Muscle of arm (tissue), 12 donors: Measurements from ENCODE around the gene GAPDH. TPM values are rescaled to one million over a fixed set of nuclear protein-coding genes. Genes with fewer than 3 reads are reported as not detected.
A peak's percentile ranks its signal among the peaks of the same experiment; 100 is the strongest.

Experiments used
- DNase-seq: peaks from one replicate; pipeline ENCODE4 v3.0.0-alpha.2; 2013
- polyA plus RNA-seq, 12 donors: library from polyadenylated mRNA; unstranded; fragments of 120-200 nt; gene quantifications; one replicate each; pipeline ENCODE4 v1.2.1, GENCODE V29; 2013; ENCODE audit not compliant: insufficient read length in 12 of 12

The GAPDH gene
- polyA plus RNA-seq, 12 donors = 984 to 5,913 (median 3,885) TPM

DNA sequence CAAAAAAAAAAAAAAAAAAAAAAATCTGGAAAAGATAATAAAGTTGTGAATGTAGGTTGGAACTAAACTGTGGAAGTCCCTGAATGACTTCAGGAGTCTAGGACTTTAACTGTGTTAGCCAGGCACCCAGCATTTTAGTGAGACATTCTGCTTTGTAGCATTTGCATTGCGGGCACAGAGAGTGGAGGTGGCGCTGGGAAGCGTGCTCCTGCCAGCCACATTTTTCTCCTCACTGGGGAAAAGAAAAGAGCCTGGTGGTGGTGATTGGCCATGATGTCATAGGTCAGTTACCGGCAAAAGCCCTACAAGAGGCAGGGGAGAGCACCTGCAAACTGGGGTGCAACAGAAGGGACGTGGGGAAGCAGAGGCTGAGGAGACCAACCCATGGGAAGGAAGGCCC, 9.7 kb upstream of the GAPDH start:
- no peak for DNase-seq

DNA sequence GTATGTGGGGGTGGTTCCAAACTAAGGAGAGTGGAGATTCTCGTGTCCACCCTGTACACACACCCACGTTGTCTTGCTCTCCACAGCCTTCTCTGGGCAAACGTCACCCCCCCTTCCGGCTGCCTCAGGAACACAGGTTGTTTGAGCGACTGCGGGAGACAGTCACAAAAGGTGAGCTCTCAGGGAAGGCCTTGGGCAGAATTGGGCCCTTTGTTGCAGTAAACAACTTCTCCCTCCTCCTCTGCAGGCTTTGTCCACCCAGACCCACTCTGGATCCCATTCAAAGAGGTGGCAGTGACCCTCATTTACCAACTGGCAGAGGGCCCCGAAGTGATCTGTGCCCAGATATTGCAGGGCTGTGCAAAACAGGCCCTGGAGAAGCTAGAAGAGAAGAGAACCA, 8.1 kb upstream of the GAPDH start:
- DNase-seq = no peak

DNA sequence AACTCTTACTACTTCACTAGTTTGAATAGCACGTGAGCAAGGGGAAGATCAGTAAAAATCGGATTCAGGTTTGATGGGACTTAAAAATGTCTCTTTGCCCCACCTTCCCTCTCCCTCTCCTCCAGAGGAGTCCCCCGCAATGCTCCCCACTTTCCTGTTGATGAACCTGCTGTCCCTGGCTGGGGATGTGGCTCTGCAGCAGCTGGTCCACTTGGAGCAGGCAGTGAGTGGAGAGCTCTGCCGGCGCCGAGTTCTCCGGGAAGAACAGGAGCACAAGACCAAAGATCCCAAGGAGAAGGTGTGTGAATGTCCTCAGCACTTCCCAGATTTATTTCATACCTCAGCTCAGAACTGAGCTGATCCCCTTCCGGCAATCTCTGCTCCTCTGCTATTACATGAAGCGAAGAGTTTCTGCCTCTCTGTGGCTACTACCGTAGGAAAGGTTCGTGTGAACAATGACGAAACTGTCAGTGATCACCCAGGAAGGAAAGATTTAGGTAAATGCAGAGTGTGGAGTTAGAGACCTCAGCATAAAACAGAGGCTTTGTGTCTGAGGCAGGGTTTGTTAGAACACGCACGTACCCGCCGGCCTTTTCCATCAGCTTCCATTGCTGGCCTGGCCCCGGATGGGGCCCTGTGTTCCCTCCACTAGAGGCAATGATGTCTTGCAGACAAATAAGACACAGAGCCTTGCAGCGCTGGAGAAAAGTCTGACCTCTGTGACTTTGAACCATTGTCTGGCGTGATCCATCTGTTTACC, 7.4 kb upstream of the GAPDH start:
- no peak for DNase-seq

DNA sequence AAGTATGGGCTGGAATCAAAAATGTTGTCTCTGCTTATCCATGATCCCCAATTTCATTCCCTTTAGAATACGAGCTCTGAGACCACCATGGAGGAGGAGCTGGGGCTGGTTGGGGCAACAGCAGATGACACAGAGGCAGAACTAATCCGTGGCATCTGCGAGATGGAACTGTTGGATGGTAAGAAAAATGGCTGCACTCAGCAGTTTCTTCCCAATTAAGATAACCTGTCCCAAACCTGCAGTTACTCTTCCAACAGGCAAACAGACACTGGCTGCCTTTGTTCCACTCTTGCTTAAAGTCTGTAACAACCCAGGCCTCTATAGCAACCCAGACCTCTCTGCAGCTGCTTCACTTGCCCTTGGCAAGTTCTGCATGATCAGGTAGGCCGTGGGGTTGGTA, 6.6 kb upstream of the GAPDH start:
- no peak for DNase-seq

DNA sequence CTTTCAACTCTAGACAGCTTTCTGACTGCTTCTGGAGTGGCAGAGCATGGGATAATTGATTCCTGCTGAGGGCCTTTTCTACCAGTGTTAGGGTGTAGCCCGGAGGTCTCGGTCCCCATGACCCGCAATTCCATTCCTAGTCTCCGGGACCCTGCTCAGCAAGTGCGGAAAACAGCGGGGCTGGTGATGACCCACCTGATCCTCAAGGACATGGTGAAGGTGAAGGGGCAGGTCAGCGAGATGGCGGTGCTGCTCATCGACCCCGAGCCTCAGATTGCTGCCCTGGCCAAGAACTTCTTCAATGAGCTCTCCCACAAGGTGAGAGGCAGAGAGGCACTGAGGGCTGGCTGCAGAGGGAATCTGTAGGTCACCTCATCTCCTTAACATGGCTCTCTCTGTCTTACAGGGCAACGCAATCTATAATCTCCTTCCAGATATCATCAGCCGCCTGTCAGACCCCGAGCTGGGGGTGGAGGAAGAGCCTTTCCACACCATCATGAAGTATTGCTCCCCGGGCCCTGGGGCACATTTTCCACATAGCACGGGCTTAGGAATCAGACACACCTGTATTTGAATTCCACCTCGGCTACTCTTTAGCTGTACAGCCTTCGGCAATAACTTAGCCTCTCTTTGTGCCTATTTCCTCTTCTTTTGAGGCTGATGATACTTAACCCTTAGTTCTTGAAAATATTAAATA, 5.6 kb upstream of the GAPDH start:
- DNase-seq = no peak

DNA sequence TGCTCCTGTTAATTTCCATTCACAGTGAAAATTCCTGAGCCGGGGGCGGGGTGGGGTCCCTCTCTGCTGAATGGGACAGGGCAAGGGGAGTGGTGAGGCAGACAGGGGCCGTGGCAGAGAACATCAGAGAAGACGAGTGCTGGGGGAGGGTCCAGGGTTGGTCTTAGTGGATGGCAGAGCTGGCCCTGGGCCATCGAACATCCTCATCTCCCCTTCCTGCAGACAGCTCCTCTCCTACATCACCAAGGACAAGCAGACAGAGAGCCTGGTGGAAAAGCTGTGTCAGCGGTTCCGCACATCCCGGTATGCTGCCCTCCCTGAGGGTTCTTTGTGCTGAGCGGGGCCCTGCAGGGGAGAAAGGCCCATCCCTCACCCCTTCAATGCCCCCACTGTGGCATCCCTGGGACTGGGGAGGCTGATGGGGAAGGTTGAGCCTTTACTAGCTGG, 5.0 kb upstream of the GAPDH start:
- DNase-seq = no peak

DNA sequence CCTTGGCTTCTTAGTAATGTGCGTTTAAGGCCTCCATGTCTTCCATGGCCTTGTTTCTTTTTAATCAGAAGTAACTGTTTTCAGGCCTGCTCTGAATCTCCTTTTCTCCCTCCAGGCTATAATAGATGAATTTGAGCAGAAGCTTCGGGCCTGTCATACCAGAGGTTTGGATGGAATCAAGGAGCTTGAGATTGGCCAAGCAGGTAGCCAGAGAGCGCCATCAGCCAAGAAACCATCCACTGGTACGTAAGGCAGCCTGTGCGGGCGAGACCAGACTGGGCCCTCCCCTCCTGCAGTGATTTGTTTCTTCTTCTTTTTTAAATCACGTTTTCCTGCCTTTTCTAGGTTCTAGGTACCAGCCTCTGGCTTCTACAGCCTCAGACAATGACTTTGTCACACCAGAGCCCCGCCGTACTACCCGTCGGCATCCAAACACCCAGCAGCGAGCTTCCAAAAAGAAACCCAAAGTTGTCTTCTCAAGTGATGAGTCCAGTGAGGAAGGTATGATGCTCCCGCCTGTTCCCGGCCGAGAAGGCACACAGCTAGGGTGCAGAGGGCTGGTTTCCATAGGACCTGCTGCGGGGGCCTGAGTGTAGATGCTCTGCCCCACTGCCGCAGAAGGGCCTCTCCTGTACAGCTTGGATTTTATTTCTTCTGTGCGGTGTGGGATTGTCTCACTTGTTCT, 3.6 kb upstream of the GAPDH start:
- DNase-seq = no peak

DNA sequence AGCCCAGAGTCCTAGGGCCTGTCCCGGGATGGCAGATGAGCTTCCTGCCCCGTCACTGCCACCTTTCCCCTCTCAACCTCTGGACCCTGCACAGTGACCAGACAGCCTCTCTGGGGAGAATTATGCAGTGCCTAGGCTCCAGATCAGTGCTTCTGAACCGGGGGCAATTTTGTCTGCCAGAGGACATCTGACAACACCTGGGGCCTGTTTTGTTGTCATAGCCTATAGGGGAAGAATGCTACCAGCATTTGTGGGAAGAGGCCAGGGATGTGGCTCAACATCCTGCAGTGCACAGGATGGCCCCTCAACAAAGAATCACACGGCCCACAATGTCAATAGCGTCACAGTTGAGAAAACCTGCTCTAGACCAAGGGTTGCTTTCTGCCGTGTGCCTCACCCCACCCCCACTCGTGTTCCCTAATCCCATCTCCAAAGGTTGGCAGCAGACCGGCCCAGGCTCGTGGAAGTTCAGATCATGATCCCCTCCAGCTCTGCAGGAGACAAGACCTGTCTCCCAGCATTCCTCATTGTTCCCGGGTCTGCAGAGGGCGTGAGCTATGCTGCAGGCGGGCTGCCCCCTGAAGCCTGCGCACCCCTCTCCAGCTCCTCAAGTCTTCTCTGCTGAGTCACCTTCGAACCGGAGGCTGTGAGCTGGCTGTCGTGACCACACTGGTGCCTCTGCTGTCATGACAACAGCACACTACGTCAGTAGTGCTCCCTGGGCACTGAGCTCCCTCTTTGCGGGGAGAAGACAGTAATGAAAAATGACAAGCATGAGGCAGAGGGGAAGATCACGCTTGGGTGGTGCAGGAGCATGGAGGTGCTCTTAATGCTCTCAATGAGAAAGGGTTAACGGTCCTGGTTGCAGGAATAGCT, 2.0 kb upstream of the GAPDH start:
- no peak for DNase-seq

DNA sequence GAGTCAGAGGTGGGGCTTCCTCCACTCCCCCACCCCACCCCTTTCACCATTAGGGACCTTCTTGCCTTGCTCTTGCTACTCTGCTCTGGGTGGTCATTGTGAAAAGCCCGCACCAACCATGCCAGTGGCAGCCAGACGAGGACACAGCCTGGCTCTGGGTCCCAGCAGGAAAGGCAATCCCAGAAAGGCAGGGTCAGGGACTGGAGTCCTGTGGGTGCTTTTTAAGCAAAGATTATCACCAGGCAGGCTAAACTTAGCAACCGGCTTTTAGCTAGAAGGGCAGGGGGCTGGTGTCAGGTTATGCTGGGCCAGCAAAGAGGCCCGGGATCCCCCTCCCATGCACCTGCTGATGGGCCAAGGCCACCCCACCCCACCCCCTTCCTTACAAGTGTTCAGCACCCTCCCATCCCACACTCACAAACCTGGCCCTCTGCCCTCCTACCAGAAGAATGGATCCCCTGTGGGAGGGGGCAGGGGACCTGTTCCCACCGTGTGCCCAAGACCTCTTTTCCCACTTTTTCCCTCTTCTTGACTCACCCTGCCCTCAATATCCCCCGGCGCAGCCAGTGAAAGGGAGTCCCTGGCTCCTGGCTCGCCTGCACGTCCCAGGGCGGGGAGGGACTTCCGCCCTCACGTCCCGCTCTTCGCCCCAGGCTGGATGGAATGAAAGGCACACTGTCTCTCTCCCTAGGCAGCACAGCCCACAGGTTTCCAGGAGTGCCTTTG, 1.2 kb upstream of the GAPDH start:
- DNase-seq = no peak

DNA sequence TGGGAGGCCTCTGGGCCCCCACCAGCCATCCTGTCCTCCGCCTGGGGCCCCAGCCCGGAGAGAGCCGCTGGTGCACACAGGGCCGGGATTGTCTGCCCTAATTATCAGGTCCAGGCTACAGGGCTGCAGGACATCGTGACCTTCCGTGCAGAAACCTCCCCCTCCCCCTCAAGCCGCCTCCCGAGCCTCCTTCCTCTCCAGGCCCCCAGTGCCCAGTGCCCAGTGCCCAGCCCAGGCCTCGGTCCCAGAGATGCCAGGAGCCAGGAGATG, 729 bp upstream of the GAPDH start:
- no peak for DNase-seq

DNA sequence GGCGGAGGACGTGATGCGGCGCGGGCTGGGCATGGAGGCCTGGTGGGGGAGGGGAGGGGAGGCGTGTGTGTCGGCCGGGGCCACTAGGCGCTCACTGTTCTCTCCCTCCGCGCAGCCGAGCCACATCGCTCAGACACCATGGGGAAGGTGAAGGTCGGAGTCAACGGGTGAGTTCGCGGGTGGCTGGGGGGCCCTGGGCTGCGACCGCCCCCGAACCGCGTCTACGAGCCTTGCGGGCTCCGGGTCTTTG, 303 bp downstream of the GAPDH start:
- DNase-seq = no peak

DNA sequence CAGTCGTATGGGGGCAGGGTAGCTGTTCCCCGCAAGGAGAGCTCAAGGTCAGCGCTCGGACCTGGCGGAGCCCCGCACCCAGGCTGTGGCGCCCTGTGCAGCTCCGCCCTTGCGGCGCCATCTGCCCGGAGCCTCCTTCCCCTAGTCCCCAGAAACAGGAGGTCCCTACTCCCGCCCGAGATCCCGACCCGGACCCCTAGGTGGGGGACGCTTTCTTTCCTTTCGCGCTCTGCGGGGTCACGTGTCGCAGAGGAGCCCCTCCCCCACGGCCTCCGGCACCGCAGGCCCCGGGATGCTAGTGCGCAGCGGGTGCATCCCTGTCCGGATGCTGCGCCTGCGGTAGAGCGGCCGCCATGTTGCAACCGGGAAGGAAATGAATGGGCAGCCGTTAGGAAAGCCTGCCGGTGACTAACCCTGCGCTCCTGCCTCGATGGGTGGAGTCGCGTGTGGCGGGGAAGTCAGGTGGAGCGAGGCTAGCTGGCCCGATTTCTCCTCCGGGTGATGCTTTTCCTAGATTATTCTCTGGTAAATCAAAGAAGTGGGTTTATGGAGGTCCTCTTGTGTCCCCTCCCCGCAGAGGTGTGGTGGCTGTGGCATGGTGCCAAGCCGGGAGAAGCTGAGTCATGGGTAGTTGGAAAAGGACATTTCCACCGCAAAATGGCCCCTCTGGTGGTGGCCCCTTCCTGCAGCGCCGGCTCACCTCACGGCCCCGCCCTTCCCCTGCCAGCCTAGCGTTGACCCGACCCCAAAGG, 804 bp downstream of the GAPDH start:
- no peak for DNase-seq

DNA sequence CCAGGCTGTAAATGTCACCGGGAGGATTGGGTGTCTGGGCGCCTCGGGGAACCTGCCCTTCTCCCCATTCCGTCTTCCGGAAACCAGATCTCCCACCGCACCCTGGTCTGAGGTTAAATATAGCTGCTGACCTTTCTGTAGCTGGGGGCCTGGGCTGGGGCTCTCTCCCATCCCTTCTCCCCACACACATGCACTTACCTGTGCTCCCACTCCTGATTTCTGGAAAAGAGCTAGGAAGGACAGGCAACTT, 1.3 kb downstream of the GAPDH start:
- no peak for DNase-seq

DNA sequence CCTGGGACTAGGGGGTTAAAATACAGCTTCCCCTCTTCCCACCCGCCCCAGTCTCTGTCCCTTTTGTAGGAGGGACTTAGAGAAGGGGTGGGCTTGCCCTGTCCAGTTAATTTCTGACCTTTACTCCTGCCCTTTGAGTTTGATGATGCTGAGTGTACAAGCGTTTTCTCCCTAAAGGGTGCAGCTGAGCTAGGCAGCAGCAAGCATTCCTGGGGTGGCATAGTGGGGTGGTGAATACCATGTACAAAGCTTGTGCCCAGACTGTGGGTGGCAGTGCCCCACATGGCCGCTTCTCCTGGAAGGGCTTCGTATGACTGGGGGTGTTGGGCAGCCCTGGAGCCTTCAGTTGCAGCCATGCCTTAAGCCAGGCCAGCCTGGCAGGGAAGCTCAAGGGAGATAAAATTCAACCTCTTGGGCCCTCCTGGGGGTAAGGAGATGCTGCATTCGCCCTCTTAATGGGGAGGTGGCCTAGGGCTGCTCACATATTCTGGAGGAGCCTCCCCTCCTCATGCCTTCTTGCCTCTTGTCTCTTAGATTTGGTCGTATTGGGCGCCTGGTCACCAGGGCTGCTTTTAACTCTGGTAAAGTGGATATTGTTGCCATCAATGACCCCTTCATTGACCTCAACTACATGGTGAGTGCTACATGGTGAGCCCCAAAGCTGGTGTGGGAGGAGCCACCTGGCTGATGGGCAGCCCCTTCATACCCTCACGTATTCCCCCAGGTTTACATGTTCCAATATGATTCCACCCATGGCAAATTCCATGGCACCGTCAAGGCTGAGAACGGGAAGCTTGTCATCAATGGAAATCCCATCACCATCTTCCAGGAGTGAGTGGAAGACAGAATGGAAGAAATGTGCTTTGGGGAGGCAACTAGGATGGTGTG, 1.9 kb downstream of the GAPDH start:
- no peak for DNase-seq

DNA sequence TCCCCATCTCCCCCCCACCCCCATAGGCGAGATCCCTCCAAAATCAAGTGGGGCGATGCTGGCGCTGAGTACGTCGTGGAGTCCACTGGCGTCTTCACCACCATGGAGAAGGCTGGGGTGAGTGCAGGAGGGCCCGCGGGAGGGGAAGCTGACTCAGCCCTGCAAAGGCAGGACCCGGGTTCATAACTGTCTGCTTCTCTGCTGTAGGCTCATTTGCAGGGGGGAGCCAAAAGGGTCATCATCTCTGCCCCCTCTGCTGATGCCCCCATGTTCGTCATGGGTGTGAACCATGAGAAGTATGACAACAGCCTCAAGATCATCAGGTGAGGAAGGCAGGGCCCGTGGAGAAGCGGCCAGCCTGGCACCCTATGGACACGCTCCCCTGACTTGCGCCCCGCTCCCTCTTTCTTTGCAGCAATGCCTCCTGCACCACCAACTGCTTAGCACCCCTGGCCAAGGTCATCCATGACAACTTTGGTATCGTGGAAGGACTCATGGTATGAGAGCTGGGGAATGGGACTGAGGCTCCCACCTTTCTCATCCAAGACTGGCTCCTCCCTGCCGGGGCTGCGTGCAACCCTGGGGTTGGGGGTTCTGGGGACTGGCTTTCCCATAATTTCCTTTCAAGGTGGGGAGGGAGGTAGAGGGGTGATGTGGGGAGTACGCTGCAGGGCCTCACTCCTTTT, 2.7 kb downstream of the GAPDH start:
- DNase-seq = no peak

DNA sequence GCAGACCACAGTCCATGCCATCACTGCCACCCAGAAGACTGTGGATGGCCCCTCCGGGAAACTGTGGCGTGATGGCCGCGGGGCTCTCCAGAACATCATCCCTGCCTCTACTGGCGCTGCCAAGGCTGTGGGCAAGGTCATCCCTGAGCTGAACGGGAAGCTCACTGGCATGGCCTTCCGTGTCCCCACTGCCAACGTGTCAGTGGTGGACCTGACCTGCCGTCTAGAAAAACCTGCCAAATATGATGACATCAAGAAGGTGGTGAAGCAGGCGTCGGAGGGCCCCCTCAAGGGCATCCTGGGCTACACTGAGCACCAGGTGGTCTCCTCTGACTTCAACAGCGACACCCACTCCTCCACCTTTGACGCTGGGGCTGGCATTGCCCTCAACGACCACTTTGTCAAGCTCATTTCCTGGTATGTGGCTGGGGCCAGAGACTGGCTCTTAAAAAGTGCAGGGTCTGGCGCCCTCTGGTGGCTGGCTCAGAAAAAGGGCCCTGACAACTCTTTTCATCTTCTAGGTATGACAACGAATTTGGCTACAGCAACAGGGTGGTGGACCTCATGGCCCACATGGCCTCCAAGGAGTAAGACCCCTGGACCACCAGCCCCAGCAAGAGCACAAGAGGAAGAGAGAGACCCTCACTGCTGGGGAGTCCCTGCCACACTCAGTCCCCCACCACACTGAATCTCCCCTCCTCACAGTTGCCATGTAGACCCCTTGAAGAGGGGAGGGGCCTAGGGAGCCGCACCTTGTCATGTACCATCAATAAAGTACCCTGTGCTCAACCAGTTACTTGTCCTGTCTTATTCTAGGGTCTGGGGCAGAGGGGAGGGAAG, 3.5 kb downstream of the GAPDH start:
- DNase-seq = peak; percentile 79

DNA sequence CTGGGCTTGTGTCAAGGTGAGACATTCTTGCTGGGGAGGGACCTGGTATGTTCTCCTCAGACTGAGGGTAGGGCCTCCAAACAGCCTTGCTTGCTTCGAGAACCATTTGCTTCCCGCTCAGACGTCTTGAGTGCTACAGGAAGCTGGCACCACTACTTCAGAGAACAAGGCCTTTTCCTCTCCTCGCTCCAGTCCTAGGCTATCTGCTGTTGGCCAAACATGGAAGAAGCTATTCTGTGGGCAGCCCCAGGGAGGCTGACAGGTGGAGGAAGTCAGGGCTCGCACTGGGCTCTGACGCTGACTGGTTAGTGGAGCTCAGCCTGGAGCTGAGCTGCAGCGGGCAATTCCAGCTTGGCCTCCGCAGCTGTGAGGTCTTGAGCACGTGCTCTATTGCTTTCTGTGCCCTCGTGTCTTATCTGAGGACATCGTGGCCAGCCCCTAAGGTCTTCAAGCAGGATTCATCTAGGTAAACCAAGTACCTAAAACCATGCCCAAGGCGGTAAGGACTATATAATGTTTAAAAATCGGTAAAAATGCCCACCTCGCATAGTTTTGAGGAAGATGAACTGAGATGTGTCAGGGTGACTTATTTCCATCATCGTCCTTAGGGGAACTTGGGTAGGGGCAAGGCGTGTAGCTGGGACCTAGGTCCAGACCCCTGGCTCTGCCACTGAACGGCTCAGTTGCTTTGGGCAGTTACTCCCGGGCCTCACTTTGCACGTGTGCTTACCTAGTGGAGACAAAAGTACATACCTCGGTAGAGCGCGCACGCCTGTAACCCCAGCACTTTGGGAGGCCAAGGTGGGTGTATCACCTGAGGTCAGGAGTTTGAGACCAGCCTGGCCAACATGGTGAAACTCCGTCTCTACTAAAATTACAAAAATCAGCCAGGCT, 4.3 kb downstream of the GAPDH start:
- DNase-seq = no peak

DNA sequence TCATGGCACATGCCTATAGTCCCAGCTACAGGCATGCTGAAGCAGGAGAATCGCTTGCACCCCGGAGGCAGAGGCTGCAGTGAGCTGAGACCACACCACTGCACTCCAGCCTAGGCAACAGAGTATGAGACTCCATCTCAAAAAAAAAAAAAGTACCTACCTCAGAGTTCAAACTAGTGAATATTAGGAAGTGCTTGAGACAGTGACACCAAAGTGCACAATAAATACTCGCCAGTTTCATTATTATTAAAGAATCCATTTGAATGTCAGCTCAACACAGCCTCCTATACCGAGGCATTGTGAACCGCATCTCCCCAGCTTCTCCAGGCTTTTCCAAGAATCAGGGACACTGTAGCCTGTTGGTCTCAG, 5.0 kb downstream of the GAPDH start:
- no peak for DNase-seq
